ENCODE results near the gene CDK19.

DNA sequence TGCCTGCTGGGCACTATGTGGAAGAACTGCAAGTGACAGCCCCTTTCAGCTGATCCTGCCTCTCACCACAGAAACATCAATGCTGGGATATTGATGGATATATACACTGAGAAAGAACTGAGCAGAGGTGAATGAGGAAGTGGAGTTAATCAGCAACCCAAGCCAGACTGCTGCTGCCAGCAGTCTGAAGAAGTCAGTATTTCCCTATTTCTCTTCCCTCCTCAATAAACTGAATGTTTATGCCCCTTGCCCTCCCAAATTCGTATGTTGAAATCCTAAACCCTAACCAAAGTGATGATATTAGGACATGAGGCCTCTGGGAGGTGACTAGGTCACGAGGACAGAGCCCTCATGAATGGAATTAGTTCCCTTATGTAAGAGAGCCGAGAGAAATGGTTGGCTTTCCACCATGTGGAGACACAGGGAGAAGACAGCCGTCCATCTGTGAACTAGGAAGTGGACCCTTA is 76.3 kb downstream of the CDK19 start:
- TF ChIP-seq EP300 (IDR thresholded peaks at IDR 0.05; ENCODE audit: borderline replicate concordance in 1 of 2, low read depth in 1 of 2, low read length in 1 of 2), result no peak
- TF ChIP-seq CHD2 (IDR thresholded peaks at IDR 0.05; ENCODE audit: low read length, partially characterized antibody), result no peak
- no peak for TF ChIP-seq RCOR1 (IDR thresholded peaks at IDR 0.05; ENCODE audit: low read length)
- TF ChIP-seq, protein P1, sequence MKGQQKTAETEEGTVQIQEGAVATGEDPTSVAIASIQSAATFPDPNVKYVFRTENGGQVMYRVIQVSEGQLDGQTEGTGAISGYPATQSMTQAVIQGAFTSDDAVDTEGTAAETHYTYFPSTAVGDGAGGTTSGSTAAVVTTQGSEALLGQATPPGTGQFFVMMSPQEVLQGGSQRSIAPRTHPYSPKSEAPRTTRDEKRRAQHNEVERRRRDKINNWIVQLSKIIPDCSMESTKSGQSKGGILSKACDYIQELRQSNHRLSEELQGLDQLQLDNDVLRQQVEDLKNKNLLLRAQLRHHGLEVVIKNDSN (IDR thresholded peaks at IDR 0.05; ENCODE audit: borderline replicate concordance, low read depth), result no peak
- TF ChIP-seq TAF1 (IDR thresholded peaks at IDR 0.05; ENCODE audit: borderline replicate concordance, low read depth, low read length), result no peak

Data from SK-N-SH (cell line).